Caco-2 (cell line): ENCODE measurements around the gene TMEM171. TPM values are rescaled to one million over a fixed set of nuclear protein-coding genes. Genes with fewer than 3 reads are reported as not detected.

ENCODE experiments used
- BruUV-seq: library from RNA; stranded (reverse); fragments of 400-500 nt; replicated peaks from 2 replicates; lab custom pipeline; 2021; lab: Mats Ljungman, UMichigan
- CTCF ChIA-PET: fragments of 300-600 bp; sonication (Branson Sonifier 250); formaldehyde crosslinking; loops from one replicate; lab custom pipeline; 2022; ENCODE audit warnings: antibody characterized with exemption; lab: Charles Lee
- POLR2A ChIA-PET: fragments of 300-600 bp; sonication (Branson Sonifier 250); formaldehyde crosslinking; loops from one replicate; lab custom pipeline; 2022; ENCODE audit warnings: antibody characterized with exemption; lab: Charles Lee
- DNase-seq, 2 experiments: peaks; one replicate each; pipeline versions ENCODE4 v3.0.0 to v3.0.0-alpha.2; 2020 to 2022
- H3K27me3 ChIP-seq: replicated peaks from 2 replicates; pipeline ENCODE4 v1.6.0; 2011; ENCODE audit warnings: low read length; ENCODE audit not compliant: control insufficient read depth, insufficient read depth
- H3K36me3 ChIP-seq: 2 replicates; pipeline ENCODE4 v1.5.1; 2011; ENCODE audit warnings: low read length; ENCODE audit not compliant: control insufficient read depth, insufficient read depth
- H3K4me1 ChIP-seq: fragments of 250-450 bp; sonication (Bioruptor Pico); 2 replicates; pipeline ENCODE4 v1.5.1; 2020; ENCODE audit warnings: mild to moderate bottlenecking
- H3K4me3 ChIP-seq: 2 replicates; pipeline ENCODE4 v1.5.1; 2011; ENCODE audit warnings: low read depth, mild to moderate bottlenecking, control low read depth, low read length
- H3K9me3 ChIP-seq: fragments of 250-450 bp; sonication (Bioruptor Pico); 2 replicates; pipeline ENCODE4 v1.5.1; 2020; ENCODE audit warnings: mild to moderate bottlenecking, moderate library complexity
- H3K27ac Mint-ChIP-seq: one replicate; pipeline ENCODE4 v1.8.0; 2022; ENCODE audit warnings: mixed read lengths; ENCODE audit not compliant: unreplicated experiment
- H3K27me3 Mint-ChIP-seq: one replicate; pipeline ENCODE4 v1.8.0; 2022; ENCODE audit warnings: mixed read lengths; ENCODE audit not compliant: insufficient read depth, unreplicated experiment
- H3K36me3 Mint-ChIP-seq: one replicate; pipeline ENCODE4 v1.8.0; 2022; ENCODE audit warnings: mild to moderate bottlenecking, mixed read lengths; ENCODE audit not compliant: insufficient read depth, unreplicated experiment
- H3K4me1 Mint-ChIP-seq: one replicate; pipeline ENCODE4 v1.8.0; 2022; ENCODE audit warnings: low read depth, mixed read lengths; ENCODE audit not compliant: unreplicated experiment
- H3K4me3 Mint-ChIP-seq: one replicate; pipeline ENCODE4 v1.8.0; 2022; ENCODE audit warnings: mild to moderate bottlenecking, moderate library complexity, mixed read lengths; ENCODE audit not compliant: unreplicated experiment
- H3K9me3 Mint-ChIP-seq: one replicate; pipeline ENCODE4 v1.8.0; 2022; ENCODE audit warnings: mixed read lengths; ENCODE audit not compliant: unreplicated experiment
- intact Hi-C: fragments of 100-400 bp; cut with micrococcal nuclease; formaldehyde crosslinking; loops from one replicate; pipeline ENCODE4 v1.10.0; 2022; ENCODE audit not compliant: unreplicated experiment
- total RNA-seq: library from RNA; stranded (reverse); gene quantifications from 2 replicates; pipeline ENCODE4 v1.2.3, GENCODE V29; 2022
- TF ChIP-seq, protein P1 (sequence below), 2 experiments: fragments of 200-600 bp in 1 of 2; IDR thresholded peaks; 1 replicate in 1 of 2; 2 replicates in 1 of 2; pipeline versions ENCODE4 v1.5.1 to v1.8.0; 2011 to 2022; ENCODE audit warnings: antibody characterized with exemption in 1 of 2, control low read depth in 1 of 2, inconsistent platforms in 1 of 2, low read depth in 1 of 2, low read length in 1 of 2, mild to moderate bottlenecking in 1 of 2, moderate library complexity in 1 of 2; ENCODE audit not compliant: insufficient read depth in 1 of 2, severe bottlenecking in 1 of 2, unreplicated experiment in 1 of 2

The TMEM171 gene
- total RNA-seq, 1 experiment from 2014 or later, result 1.2 TPM

- Mint-ChIP-seq H3K27ac (no peak overlapping the region), H3K27me3 (no peaks in the 10 kb centered on the region), H3K4me3 (no peak overlapping the region), H3K4me1 (peaks cover 1% of the 10 kb centered on the region), H3K9me3 (no peaks in the 10 kb centered on the region), H3K36me3 (no peaks in the 10 kb centered on the region)
- intact Hi-C loops, result no loop called here
- Histone ChIP-seq H3K27me3 (no peaks in the 10 kb centered on the region), H3K9me3 (peaks cover 7% of the 10 kb centered on the region), H3K36me3 (no peaks in the 10 kb centered on the region), H3K4me3 (no peak overlapping the region), H3K4me1 (peaks cover 1% of the 10 kb centered on the region)
- no TSS peak for BruUV-seq
- no peak for DNase-seq
- TF ChIP-seq, protein P1, sequence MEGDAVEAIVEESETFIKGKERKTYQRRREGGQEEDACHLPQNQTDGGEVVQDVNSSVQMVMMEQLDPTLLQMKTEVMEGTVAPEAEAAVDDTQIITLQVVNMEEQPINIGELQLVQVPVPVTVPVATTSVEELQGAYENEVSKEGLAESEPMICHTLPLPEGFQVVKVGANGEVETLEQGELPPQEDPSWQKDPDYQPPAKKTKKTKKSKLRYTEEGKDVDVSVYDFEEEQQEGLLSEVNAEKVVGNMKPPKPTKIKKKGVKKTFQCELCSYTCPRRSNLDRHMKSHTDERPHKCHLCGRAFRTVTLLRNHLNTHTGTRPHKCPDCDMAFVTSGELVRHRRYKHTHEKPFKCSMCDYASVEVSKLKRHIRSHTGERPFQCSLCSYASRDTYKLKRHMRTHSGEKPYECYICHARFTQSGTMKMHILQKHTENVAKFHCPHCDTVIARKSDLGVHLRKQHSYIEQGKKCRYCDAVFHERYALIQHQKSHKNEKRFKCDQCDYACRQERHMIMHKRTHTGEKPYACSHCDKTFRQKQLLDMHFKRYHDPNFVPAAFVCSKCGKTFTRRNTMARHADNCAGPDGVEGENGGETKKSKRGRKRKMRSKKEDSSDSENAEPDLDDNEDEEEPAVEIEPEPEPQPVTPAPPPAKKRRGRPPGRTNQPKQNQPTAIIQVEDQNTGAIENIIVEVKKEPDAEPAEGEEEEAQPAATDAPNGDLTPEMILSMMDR (IDR thresholded peaks at IDR 0.05; ENCODE audit: insufficient read depth in 1 of 2, low read depth in 1 of 2, low read length in 1 of 2, severe bottlenecking in 1 of 2, unreplicated experiment in 1 of 2), result no peak
- CTCF ChIA-PET, result no interaction called here
- POLR2A ChIA-PET, result no interaction called here
These were observed 16.5 kb upstream of the TMEM171 start for GRCh38 chr5:73103870-73104299.

DNA sequence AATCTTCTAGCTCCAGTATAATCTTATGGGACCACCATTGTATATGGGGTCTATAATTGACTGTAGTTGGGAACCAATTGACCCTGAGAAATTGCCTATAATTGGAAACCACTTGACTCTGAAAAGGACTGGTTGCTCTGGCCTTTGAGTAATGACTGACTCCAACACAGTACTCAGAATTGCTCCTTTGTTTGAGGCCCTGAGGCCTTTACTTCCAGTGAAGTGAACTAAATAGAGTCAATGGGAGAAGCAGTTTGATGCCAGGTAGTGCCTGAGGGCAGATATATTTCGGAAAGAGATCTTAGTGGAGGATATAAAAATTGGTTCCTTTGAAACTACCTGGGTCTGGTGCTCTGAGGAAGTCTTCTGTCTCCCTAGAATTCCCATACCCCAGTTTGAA lies 16.0 kb upstream of the TMEM171 start:
- no peak for DNase-seq
- no peak overlapping the region for H3K4me3 Mint-ChIP-seq
- no peaks in the 10 kb centered on the region for H3K27me3 Mint-ChIP-seq
- Histone ChIP-seq H3K9me3 (peaks cover 7% of the 10 kb centered on the region), H3K4me1 (no peaks in the 10 kb centered on the region), H3K4me3 (no peak overlapping the region), H3K36me3 (no peaks in the 10 kb centered on the region), H3K27me3 (no peaks in the 10 kb centered on the region)
- H3K27ac Mint-ChIP-seq, result no peak overlapping the region
- BruUV-seq, result no TSS peak
- POLR2A ChIA-PET, result no interaction called here
- H3K4me1 Mint-ChIP-seq, result no peaks in the 10 kb centered on the region
- no peaks in the 10 kb centered on the region for H3K9me3 Mint-ChIP-seq
- intact Hi-C loops, result no loop called here
- H3K36me3 Mint-ChIP-seq, result no peaks in the 10 kb centered on the region
- CTCF ChIA-PET, result no interaction called here
- TF ChIP-seq, protein P1 (IDR thresholded peaks at IDR 0.05; ENCODE audit: insufficient read depth in 1 of 2, low read depth in 1 of 2, low read length in 1 of 2, severe bottlenecking in 1 of 2, unreplicated experiment in 1 of 2), result no peak

DNA sequence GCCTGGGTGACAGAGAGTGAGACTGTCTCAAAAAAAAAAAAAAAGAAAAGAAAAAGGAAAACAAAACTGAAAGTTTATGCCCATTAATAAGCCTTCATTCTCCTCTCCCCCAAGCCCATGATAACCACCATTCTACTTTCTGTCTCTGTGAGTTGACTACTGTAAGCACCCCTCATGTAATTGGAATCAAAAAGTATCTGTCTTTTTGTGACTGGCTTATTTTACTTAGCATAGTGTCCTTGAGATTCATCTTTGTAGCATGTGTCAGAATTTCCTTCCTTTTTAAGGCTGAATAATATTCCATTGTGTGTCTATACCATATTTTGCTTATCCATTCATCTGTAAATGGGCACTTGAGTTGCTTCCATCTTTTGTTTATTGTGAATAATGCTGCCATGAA lies 14.0 kb upstream of the TMEM171 start:
- Histone ChIP-seq H3K4me1 (no peaks in the 10 kb centered on the region), H3K4me3 (no peak overlapping the region), H3K27me3 (no peaks in the 10 kb centered on the region), H3K9me3 (peaks cover 7% of the 10 kb centered on the region), H3K36me3 (no peaks in the 10 kb centered on the region)
- ChIA-PET CTCF (interaction anchor here (0.6 kb wide), 1 partner anchor 566 kb away, joined by 3 read pairs; no protein-coding TSS in a partner anchor), POLR2A (no interaction called here)
- no peaks in the 10 kb centered on the region for H3K9me3 Mint-ChIP-seq
- H3K4me3 Mint-ChIP-seq, result no peak overlapping the region
- no peak for DNase-seq
- H3K27ac Mint-ChIP-seq, result no peak overlapping the region
- H3K4me1 Mint-ChIP-seq, result no peaks in the 10 kb centered on the region
- intact Hi-C loops, result no loop called here
- H3K27me3 Mint-ChIP-seq, result peaks cover 6% of the 10 kb centered on the region
- BruUV-seq, result no TSS peak
- TF ChIP-seq, protein P1 (IDR thresholded peaks at IDR 0.05; ENCODE audit: insufficient read depth in 1 of 2, low read depth in 1 of 2, low read length in 1 of 2, severe bottlenecking in 1 of 2, unreplicated experiment in 1 of 2), result no peak
- no peaks in the 10 kb centered on the region for H3K36me3 Mint-ChIP-seq
